Measurements from ENCODE around the gene DPH5.

DNA sequence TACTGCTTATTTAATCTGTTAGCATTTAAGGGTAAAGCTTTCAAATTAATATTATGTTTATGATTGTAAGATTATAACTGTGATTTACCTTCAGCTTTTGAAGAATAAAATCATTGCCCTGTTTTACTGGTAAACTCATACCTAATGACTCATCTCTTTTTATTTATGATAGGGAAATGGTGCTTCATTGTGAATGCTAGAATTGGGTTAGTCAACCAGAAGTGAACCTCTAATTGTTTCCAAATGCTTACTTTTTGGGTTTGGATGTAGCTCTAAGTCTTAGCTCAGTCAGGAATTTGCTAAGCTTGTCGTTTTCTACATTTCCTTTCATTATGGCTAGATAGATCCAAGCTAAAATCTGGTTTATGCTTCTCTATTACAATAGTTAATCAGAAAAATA is 70.3 kb downstream of the DPH5 start:
- TF ChIP-seq, protein P1, sequence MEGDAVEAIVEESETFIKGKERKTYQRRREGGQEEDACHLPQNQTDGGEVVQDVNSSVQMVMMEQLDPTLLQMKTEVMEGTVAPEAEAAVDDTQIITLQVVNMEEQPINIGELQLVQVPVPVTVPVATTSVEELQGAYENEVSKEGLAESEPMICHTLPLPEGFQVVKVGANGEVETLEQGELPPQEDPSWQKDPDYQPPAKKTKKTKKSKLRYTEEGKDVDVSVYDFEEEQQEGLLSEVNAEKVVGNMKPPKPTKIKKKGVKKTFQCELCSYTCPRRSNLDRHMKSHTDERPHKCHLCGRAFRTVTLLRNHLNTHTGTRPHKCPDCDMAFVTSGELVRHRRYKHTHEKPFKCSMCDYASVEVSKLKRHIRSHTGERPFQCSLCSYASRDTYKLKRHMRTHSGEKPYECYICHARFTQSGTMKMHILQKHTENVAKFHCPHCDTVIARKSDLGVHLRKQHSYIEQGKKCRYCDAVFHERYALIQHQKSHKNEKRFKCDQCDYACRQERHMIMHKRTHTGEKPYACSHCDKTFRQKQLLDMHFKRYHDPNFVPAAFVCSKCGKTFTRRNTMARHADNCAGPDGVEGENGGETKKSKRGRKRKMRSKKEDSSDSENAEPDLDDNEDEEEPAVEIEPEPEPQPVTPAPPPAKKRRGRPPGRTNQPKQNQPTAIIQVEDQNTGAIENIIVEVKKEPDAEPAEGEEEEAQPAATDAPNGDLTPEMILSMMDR (IDR thresholded peaks at IDR 0.05; ENCODE audit: low read length) = no peak
- no peak for TF ChIP-seq EZH2 (optimal IDR thresholded peaks at IDR 0.05; ENCODE audit: low read depth, low read length)

Measured in MM.1S (cell line).